GM21526 (cell line): ENCODE measurements around the gene AFG3L2.
A peak's percentile ranks its signal among the peaks of the same experiment; 100 is the strongest.

Experiments used
- ATAC-seq: cut with Tn5 transposase; IDR thresholded peaks from one replicate; pipeline ENCODE4 v1.9.1; 2021; ENCODE audit warnings: moderate library complexity; ENCODE audit not compliant: unreplicated experiment, low FRiP score

AFG3L2 gene

GRCh38 chr18:12327510-12328178 is 49.4 kb downstream of the AFG3L2 start:
- ATAC-seq: peak; percentile 56

- no peak for ATAC-seq
Observed at GRCh38 chr18:12326711-12327460, 50.1 kb downstream of the AFG3L2 start.

- ATAC-seq: no peak
Observed at GRCh38 chr18:12325726-12326245, 51.2 kb downstream of the AFG3L2 start.

- no peak for ATAC-seq
Observed at GRCh38 chr18:12324991-12325725, 51.9 kb downstream of the AFG3L2 start.

- no peak for ATAC-seq
Observed at GRCh38 chr18:12321333-12321732, 55.7 kb downstream of the AFG3L2 start.

- no peak for ATAC-seq
Observed at GRCh38 chr18:12318857-12319256, 58.2 kb downstream of the AFG3L2 start.

GRCh38 chr18:12318334-12318697 is 58.7 kb downstream of the AFG3L2 start:
- ATAC-seq: no peak

- ATAC-seq: no peak
Observed at GRCh38 chr18:12317664-12318333, 59.2 kb downstream of the AFG3L2 start.

GRCh38 chr18:12315911-12316310 is 61.1 kb downstream of the AFG3L2 start:
- ATAC-seq: no peak

GRCh38 chr18:12315490-12315889 is 61.5 kb downstream of the AFG3L2 start:
- ATAC-seq: no peak

GRCh38 chr18:12314591-12315305 is 62.3 kb downstream of the AFG3L2 start:
- no peak for ATAC-seq

GRCh38 chr18:12313530-12314245 is 63.3 kb downstream of the AFG3L2 start:
- no peak for ATAC-seq

GRCh38 chr18:12312976-12313375 is 64.1 kb downstream of the AFG3L2 start:
- no peak for ATAC-seq

- no peak for ATAC-seq
Observed at GRCh38 chr18:12310762-12311161, 66.3 kb downstream of the AFG3L2 start.

GRCh38 chr18:12309683-12310198 is 67.3 kb downstream of the AFG3L2 start:
- ATAC-seq: no peak

- peak; percentile 61 for ATAC-seq
Observed at GRCh38 chr18:12308386-12309100, 68.5 kb downstream of the AFG3L2 start.

GRCh38 chr18:12307701-12308385 is 69.2 kb downstream of the AFG3L2 start, which contains the start of gene TUBB6:
TUBB6 (plus strand) TSS chr18:12308241; CDS start chr18:12308293, 52 bp downstream.
- ATAC-seq: peak; percentile 51
